Measurements from ENCODE around the gene RGL3. TPM values are rescaled to one million over a fixed set of nuclear protein-coding genes. Genes with fewer than 3 reads are reported as not detected.

Gene RGL3
- total and polyA plus RNA-seq, 10 of the 15 experiments (the other 5 are each of a cell fraction or from before 2014, with no cell fraction given) = not detected

GRCh38 chr19:11374433-11375142, 44.5 kb downstream of the RGL3 start, which contains the start of gene SWSAP1 (continued):
- no peak for TF ChIP-seq ZBTB11 (CRISPR knock-in tag; IDR thresholded peaks at IDR 0.05)
- no peak for TF ChIP-seq EP300 (IDR thresholded peaks at IDR 0.05; ENCODE audit: borderline replicate concordance in 1 of 2, control insufficient read depth in 1 of 2, low read depth in 2 of 2, low read length in 2 of 2)
- peak; percentile 67 for TF ChIP-seq MYC (IDR thresholded peaks at IDR 0.05; ENCODE audit: insufficient read depth, insufficient read length, insufficient replicate concordance, low read length, severe bottlenecking)

GRCh38 chr19:11373885-11374432, 45.2 kb downstream of the RGL3 start:
- H3K4me1 ChIP-seq (ENCODE audit: control insufficient read depth, insufficient read depth, low read length) = peaks cover 21% of the 10 kb centered on the region
- SMC1A ChIA-PET (ENCODE audit: uncharacterized antibody, unreplicated experiment) = interaction anchor here (0.8 to 6.1 kb wide), 10 partner anchors 27 to 155 kb away, joined by 3 to 40 read pairs (median 10); partner anchors contain the start of genes CCDC159, ECSIT, ODAD3 and PRKCSH
- POLR2A ChIA-PET = interaction anchor here (0.6 to 4.8 kb wide), 11 partner anchors 9 to 424 kb away, joined by 3 to 48 read pairs (median 5); partner anchors contain the start of genes CCDC159, ODAD3, PRKCSH and TMEM205
- in situ Hi-C loops (cut with MboI) = no loop called here
- H3K9me3 ChIP-seq (replicated peaks; ENCODE audit: control insufficient read depth, insufficient read depth, low read length) = no peaks in the 10 kb centered on the region
- peak overlapping the region; percentile 98 for H2AFZ ChIP-seq (ENCODE audit: control insufficient read depth, low read depth, low read length)
- peaks cover 10% of the 10 kb centered on the region for H3K79me2 ChIP-seq (ENCODE audit: control insufficient read depth, insufficient read depth, low read length)
- peak overlapping the region; percentile 77 for H3K4me3 ChIP-seq
- peak overlapping the region; percentile 94 for H3K27ac ChIP-seq (ENCODE audit: control insufficient read depth, insufficient read depth)
- WGBS (ENCODE audit: insufficient coverage, insufficient replicate concordance, low lambda C conversion rate, missing lambda C conversion rate) = 5% methylated on average over 11 of the region's 11 CpGs
- no peaks in the 10 kb centered on the region for H3K27me3 ChIP-seq (replicated peaks in 1 of 2; ENCODE audit: control insufficient read depth in 2 of 2, insufficient read depth in 2 of 2, low read length in 1 of 2)
- RAD21 ChIA-PET (ENCODE audit: unreplicated experiment) = interaction anchor here (0.5 to 5.2 kb wide), 15 partner anchors 9 to 507 kb away, joined by 3 to 36 read pairs (median 5); partner anchors contain the start of genes CCDC159, EPOR, ODAD3 and RAB3D
- ATAC-seq (no peak), DNase-seq (ENCODE audit: low read depth, low spot score) (no peak), FAIRE-seq (no peak)
- H4K20me1 ChIP-seq (ENCODE audit: control insufficient read depth, insufficient read depth) = no peaks in the 10 kb centered on the region
- intact Hi-C loops (cut with micrococcal nuclease; ENCODE audit: unreplicated experiment) = loop anchor here (2.0 kb wide), 1 partner anchor 27 kb away; the partner anchor contains the start of genes CCDC159 and TMEM205
- CTCF ChIA-PET = interaction anchor here (0.7 to 5.6 kb wide), 9 partner anchors 9 to 109 kb away, joined by 3 to 62 read pairs (median 8); partner anchors contain the start of genes CCDC159, EPOR, TMEM205 and TSPAN16
- peak overlapping the region; percentile 87; the same call in 1 of the 2 replicates for H3K9ac ChIP-seq (ENCODE audit: control insufficient read depth, insufficient read depth, low read length)
- no peaks in the 10 kb centered on the region for H3K36me3 ChIP-seq (ENCODE audit: control insufficient read depth in 2 of 2, insufficient read depth in 2 of 2, low read length in 1 of 2)
- peak overlapping the region; percentile 83 for H3K4me2 ChIP-seq (ENCODE audit: control insufficient read depth, insufficient read depth)
- BruUV-seq (replicated peaks) = no TSS peak
- no peak for TF ChIP-seq ZSCAN29 (IDR thresholded peaks at IDR 0.05)
- no peak for TF ChIP-seq PML (IDR thresholded peaks at IDR 0.05; ENCODE audit: low read length)
- TF ChIP-seq MTA2 (IDR thresholded peaks at IDR 0.05; ENCODE audit: low read depth) = peak; percentile 33; the same call in 1 of the 2 replicates
- peak; percentile 30; the same call in 1 of the 2 replicates for TF ChIP-seq NKRF (conservative IDR thresholded peaks at IDR 0.05)
- 0 out of 2 replicates have a peak, but pooled peaks have one; percentile 13 for TF ChIP-seq RUNX3 (IDR thresholded peaks at IDR 0.05; ENCODE audit: low read length)
- TF ChIP-seq MEF2B (IDR thresholded peaks at IDR 0.05; ENCODE audit: partially characterized antibody, poor library complexity, severe bottlenecking) = peak; percentile 2
- peak; percentile 59; the same call in 1 of the 2 replicates for TF ChIP-seq ESRRA (IDR thresholded peaks at IDR 0.05; ENCODE audit: low read length)
- TF ChIP-seq KAT2A (conservative IDR thresholded peaks at IDR 0.05; ENCODE audit: control insufficient read depth, low read depth, low read length) = no peak
- peak; percentile 76; the same call in 1 of the 2 replicates for TF ChIP-seq KDM1A (IDR thresholded peaks at IDR 0.05; ENCODE audit: borderline replicate concordance)
- TF ChIP-seq CBFB (IDR thresholded peaks at IDR 0.05; ENCODE audit: low read depth) = 0 out of 2 replicates have a peak, but pooled peaks have one; percentile 1

Measured in GM12878 (cell line).